ENCODE measurements around the gene LRP5.
A peak's percentile ranks its signal among the peaks of the same experiment; 100 is the strongest.

LRP5 gene

GRCh38 chr11:68312117-68312779, at the start of gene LRP5:
LRP5 (plus strand) TSS chr11:68312591; CDS start chr11:68312715, 124 bp downstream.
- no peak for TF ChIP-seq CTCF (IDR thresholded peaks at IDR 0.05; ENCODE audit: low read depth, low read length)
- H3K4me3 ChIP-seq (ENCODE audit: low read depth, low read length), result peak within 1 kb of the TSS; percentile 54

GRCh38 chr11:68263444-68264035, 48.9 kb upstream of the LRP5 start:
- no peak overlapping the region for H3K4me3 ChIP-seq (ENCODE audit: low read depth, low read length)
- TF ChIP-seq CTCF (IDR thresholded peaks at IDR 0.05; ENCODE audit: low read depth, low read length), result no peak

- TF ChIP-seq CTCF (IDR thresholded peaks at IDR 0.05; ENCODE audit: low read depth, low read length), result no peak
- H3K4me3 ChIP-seq (ENCODE audit: low read depth, low read length), result no peak overlapping the region
Measured at GRCh38 chr11:68264244-68264643, 48.1 kb upstream of the LRP5 start.

GRCh38 chr11:68264741-68265540, 47.5 kb upstream of the LRP5 start:
- H3K4me3 ChIP-seq (ENCODE audit: low read depth, low read length), result no peak overlapping the region
- no peak for TF ChIP-seq CTCF (IDR thresholded peaks at IDR 0.05; ENCODE audit: low read depth, low read length)

- no peak for TF ChIP-seq CTCF (IDR thresholded peaks at IDR 0.05; ENCODE audit: low read depth, low read length)
- no peak overlapping the region for H3K4me3 ChIP-seq (ENCODE audit: low read depth, low read length)
Measured at GRCh38 chr11:68266121-68266891, 46.1 kb upstream of the LRP5 start.

DNA sequence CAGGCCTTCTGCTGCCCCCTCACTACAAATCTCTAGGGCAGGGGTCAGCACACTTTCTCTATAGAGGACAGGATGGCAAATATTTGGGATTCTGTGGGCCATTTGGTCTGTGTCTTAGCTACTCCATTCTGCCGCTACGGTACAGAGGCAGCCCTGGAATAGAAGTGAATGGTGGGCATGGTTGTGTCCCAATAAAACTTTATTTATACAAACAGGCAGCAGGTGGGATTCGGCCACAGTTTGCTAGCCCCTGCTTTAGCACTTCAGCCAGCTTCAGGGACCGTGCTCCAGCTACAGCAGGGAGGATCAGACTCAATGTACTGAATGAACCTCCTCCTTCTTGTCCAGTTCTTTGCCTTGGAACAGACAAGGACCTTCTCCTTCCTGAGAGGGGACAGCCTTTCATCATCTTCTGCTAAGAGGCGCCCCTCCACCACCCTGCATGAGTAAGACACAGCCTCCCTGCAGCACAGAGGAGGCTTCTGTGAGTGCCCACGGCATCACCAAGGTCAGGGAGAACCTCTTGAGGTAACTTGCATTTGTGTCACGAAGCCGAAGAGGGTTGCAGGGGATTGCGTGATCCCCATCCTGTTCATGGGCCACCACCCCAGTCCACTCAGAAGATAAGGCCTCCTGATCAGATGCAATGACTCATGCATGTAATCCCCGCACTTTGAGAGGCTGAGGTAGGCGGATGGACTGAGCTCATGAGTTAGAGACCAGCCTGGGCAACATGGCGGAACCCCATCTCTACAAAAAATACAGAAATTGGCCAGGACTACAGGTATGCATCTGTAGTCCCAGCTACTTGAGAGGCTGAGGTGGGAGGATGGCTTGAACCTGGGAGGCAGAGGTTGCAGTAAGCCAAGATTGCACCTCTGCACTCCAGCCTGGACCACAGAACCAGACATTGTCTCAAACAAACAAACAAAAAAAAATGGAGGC, 45.2 kb upstream of the LRP5 start:
- H3K4me3 ChIP-seq (ENCODE audit: low read depth, low read length), result no peak overlapping the region
- no peak for TF ChIP-seq CTCF (IDR thresholded peaks at IDR 0.05; ENCODE audit: low read depth, low read length)

Measured in WI38 (cell line).